Measurements from ENCODE around the gene GLT8D1. TPM values are rescaled to one million over a fixed set of nuclear protein-coding genes. Genes with fewer than 3 reads are reported as not detected.

The GLT8D1 gene
- total and polyA plus RNA-seq, 12 donors = 23.0 to 37.9 (median 29.4) TPM

DNA sequence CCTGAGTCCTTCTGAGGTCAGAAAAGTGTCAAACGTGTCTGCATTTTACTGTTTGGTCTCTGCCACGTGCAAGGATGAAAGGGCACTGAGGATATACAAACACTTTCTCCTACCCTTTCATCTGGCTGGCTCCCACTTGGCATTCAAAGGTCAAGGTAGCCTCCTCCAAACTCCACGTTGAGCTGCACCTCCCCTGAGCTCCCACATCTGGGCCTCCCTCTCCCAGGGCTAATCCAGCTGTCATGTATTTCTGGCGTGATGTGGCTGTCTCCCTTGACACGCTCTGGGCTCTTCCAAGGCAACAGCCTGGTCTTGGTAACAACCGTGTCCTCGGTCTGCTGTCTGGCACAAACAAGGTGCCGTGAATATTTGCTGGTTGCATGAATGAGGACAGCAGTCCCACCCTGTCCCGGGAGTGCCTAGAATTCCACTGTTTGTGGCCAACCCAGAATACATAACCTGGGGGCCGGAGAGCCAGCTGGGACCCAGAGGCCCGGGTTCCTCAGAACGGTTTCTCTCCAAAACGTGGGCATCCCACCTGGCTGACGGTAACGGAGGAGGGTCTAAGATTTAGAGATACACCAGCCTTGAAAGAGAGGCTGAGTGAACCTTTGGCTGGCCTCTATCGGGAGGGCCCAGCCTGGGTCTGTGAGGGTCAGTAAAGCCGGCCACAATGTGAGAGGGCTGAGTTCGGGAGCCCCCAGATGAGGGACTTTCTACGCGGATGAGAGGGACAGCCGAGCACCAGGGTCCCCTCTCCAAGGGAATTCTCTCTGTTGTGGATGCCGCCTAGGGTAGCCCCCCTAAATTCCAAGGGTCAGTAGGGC is 767 bp downstream of the GLT8D1 start:
- TF ChIP-seq, protein P1, sequence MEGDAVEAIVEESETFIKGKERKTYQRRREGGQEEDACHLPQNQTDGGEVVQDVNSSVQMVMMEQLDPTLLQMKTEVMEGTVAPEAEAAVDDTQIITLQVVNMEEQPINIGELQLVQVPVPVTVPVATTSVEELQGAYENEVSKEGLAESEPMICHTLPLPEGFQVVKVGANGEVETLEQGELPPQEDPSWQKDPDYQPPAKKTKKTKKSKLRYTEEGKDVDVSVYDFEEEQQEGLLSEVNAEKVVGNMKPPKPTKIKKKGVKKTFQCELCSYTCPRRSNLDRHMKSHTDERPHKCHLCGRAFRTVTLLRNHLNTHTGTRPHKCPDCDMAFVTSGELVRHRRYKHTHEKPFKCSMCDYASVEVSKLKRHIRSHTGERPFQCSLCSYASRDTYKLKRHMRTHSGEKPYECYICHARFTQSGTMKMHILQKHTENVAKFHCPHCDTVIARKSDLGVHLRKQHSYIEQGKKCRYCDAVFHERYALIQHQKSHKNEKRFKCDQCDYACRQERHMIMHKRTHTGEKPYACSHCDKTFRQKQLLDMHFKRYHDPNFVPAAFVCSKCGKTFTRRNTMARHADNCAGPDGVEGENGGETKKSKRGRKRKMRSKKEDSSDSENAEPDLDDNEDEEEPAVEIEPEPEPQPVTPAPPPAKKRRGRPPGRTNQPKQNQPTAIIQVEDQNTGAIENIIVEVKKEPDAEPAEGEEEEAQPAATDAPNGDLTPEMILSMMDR (IDR thresholded peaks at IDR 0.05) = no peak
- Histone ChIP-seq H3K36me3 (peaks cover 0 to 32% (median 15%) of the 10 kb centered on the region in 9 donors), H3K4me1 (peaks cover 8 to 41% (median 31%) of the 10 kb centered on the region in 9 donors), H3K9me3 (no peaks in the 10 kb centered on the region), H3K27me3 (no peaks in the 10 kb centered on the region), H3K27ac (peak overlapping the region; percentile 60 to 97 (median 92)), H3K4me3 (peak overlapping the region; percentile 48 to 97 (median 86))
- 1 to 3% methylated on average over 22 of the region's 22 CpGs for WGBS, 2 donors
- ATAC-seq (peak in 6 of 8 donors; percentile 11 to 33 (median 19)), DNase-seq (no peak)
- intact Hi-C loops (cut with DNase I) = no loop called here

DNA sequence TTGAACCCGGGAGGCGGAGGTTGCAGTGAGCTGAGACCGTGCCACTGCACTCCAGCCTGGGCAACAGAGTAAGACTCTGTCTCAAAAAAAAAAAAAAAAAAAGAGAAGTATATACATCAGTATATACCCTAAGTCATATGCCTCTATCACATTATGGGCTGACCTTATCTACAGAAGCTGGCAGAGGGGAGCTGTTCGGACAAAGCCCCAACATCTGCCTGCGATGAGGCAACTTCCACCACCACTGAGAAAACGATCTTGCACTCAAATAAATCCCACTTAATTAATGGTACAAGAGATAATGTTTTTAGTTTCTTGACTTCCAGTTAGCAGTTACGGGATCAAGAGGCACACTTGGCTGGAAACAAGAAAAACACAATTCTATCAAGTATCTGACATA is 2.2 kb downstream of the GLT8D1 start:
- no peak for ATAC-seq
- WGBS, 2 donors = 93 to 94% methylated on average over 7 of the region's 7 CpGs
- peaks cover 8 to 40% (median 31%) of the 10 kb centered on the region in 9 donors for H3K4me1 ChIP-seq

DNA sequence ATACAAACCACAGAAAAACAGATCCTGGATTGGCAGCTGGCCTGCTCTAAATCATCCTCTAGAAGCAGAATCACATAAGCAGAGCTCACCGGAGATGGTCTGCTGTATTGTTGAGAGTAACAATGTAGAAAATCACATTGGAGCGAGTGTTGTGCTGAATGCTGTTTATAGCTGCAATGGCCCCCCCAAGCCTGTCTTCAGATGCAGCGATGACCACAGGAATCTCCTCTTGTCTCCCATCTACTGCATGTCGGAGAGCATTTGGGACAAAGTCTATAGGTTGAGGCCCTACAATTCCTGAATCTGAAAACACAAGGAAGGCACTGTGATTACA is 8.0 kb downstream of the GLT8D1 start:
- TF ChIP-seq, protein P1 (IDR thresholded peaks at IDR 0.05) = no peak
- intact Hi-C loops (cut with DNase I) = no loop called here
- no peaks in the 10 kb centered on the region for H3K4me1 ChIP-seq
- H3K9me3 ChIP-seq = no peaks in the 10 kb centered on the region
- peak overlapping the region in 1 of 10 donors; percentile 5 for H3K27ac ChIP-seq
- H3K36me3 ChIP-seq = peaks cover 6 to 78% (median 49%) of the 10 kb centered on the region in 9 donors
- ATAC-seq (no peak), DNase-seq (no peak)
- WGBS, 2 donors = 93 to 94% methylated on average over 4 of the region's 4 CpGs
- no peak overlapping the region for H3K4me3 ChIP-seq
- H3K27me3 ChIP-seq = no peaks in the 10 kb centered on the region

More for the DNA sequence above, 2.2 kb downstream of the GLT8D1 start:
- no peak for DNase-seq
- H3K9me3 ChIP-seq = no peaks in the 10 kb centered on the region
- TF ChIP-seq, protein P1 (IDR thresholded peaks at IDR 0.05) = no peak
- H3K4me3 ChIP-seq = no peak overlapping the region
- no peaks in the 10 kb centered on the region for H3K27me3 ChIP-seq
- intact Hi-C loops (cut with DNase I) = no loop called here
- no peak overlapping the region for H3K27ac ChIP-seq
- peaks cover 0 to 32% (median 14%) of the 10 kb centered on the region in 9 donors for H3K36me3 ChIP-seq

DNA sequence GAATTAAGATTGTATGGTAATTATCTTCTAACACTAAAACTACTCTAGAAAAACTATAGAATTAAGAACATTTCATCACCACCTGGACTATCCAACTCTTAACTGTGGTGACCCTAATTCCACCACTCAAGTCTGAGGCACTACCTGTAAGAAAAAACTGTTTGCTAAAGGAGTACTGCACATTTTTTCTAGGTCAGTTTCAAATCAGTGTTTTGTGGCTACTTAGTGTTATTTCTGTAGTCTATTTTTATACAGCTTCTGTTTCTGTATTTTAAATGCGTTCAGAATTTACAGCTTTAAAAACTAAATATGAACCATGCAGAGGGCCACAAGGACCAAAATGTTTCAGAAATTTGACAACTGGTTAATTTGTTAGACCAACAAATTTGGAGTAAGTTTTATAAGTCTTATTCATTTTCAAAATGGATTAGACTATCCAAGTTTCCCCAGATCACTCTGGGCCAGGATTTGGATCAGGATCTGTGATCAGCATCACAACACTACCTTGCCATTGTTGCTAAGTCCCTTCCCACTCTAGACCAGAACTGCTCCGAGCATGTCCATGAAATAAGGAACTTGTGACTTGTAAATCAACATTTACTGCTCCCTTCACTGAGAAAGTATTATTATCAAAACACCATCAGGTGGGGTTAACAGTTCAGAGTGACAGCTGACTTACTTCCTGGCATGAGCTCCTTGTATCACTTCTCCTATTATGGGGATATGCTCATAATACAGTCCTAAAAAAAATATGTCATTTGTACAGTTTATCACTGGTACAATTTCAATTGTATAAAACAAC is 8.6 kb downstream of the GLT8D1 start:
- WGBS, 2 donors = 87% methylated on average over 2 of the region's 2 CpGs
- ATAC-seq (no peak), DNase-seq (no peak)
- Histone ChIP-seq H3K27ac (peak overlapping the region in 1 of 10 donors; percentile 5), H3K9me3 (no peaks in the 10 kb centered on the region), H3K4me3 (no peak overlapping the region), H3K4me1 (no peaks in the 10 kb centered on the region), H3K36me3 (peaks cover 6 to 84% (median 54%) of the 10 kb centered on the region in 9 donors), H3K27me3 (no peaks in the 10 kb centered on the region)
- TF ChIP-seq, protein P1 (IDR thresholded peaks at IDR 0.05) = no peak
- intact Hi-C loops (cut with DNase I) = no loop called here
